ENCODE results near the gene FUT9.

The FUT9 gene

GRCh38 chr6:96197241-96197640 lies 181.5 kb downstream of the FUT9 start:
- TF ChIP-seq SUZ12 (IDR thresholded peaks at IDR 0.05; ENCODE audit: extremely low read depth, insufficient read depth, insufficient read length) (no peak), ZNF274 (IDR thresholded peaks at IDR 0.05; ENCODE audit: low read depth, low read length) (no peak), YY1 (IDR thresholded peaks at IDR 0.05; ENCODE audit: insufficient read depth, insufficient read length) (no peak)
- no peak for DNase-seq (ENCODE audit: low read depth, low spot score)
- Histone ChIP-seq H3K9me3 (ENCODE audit: insufficient read depth, low read length) (no peaks in the 10 kb centered on the region), H3K27me3 (ENCODE audit: insufficient read depth, insufficient read length) (no peaks in the 10 kb centered on the region), H3K36me3 (ENCODE audit: insufficient read depth, insufficient read length, low read length) (no peaks in the 10 kb centered on the region), H3K9ac (ENCODE audit: insufficient read length, low read depth) (no peak overlapping the region), H3K4me1 (ENCODE audit: insufficient read depth, insufficient read length) (no peaks in the 10 kb centered on the region), H3K4me3 (ENCODE audit: insufficient read length, low read depth) (no peak overlapping the region)

- no peaks in the 10 kb centered on the region for H3K4me1 ChIP-seq (ENCODE audit: insufficient read depth, insufficient read length)
- no peak for TF ChIP-seq SUZ12 (IDR thresholded peaks at IDR 0.05; ENCODE audit: extremely low read depth, insufficient read depth, insufficient read length)
- TF ChIP-seq YY1 (IDR thresholded peaks at IDR 0.05; ENCODE audit: insufficient read depth, insufficient read length), result no peak
- TF ChIP-seq ZNF274 (IDR thresholded peaks at IDR 0.05; ENCODE audit: low read depth, low read length), result no peak
- H3K27me3 ChIP-seq (ENCODE audit: insufficient read depth, insufficient read length), result no peaks in the 10 kb centered on the region
- no peak for DNase-seq (ENCODE audit: low read depth, low spot score)
- H3K9ac ChIP-seq (ENCODE audit: insufficient read length, low read depth), result no peak overlapping the region
- H3K36me3 ChIP-seq (ENCODE audit: insufficient read depth, insufficient read length, low read length), result no peaks in the 10 kb centered on the region
- H3K9me3 ChIP-seq (ENCODE audit: insufficient read depth, low read length), result no peaks in the 10 kb centered on the region
- no peak overlapping the region for H3K4me3 ChIP-seq (ENCODE audit: insufficient read length, low read depth)
These were observed 186.8 kb downstream of the FUT9 start for GRCh38 chr6:96202571-96202970.

GRCh38 chr6:96211341-96211740 lies 195.6 kb downstream of the FUT9 start:
- no peak for TF ChIP-seq SUZ12 (IDR thresholded peaks at IDR 0.05; ENCODE audit: extremely low read depth, insufficient read depth, insufficient read length)
- TF ChIP-seq ZNF274 (IDR thresholded peaks at IDR 0.05; ENCODE audit: low read depth, low read length), result no peak
- TF ChIP-seq YY1 (IDR thresholded peaks at IDR 0.05; ENCODE audit: insufficient read depth, insufficient read length), result no peak
- no peak overlapping the region for H3K9ac ChIP-seq (ENCODE audit: insufficient read length, low read depth)
- no peaks in the 10 kb centered on the region for H3K9me3 ChIP-seq (ENCODE audit: insufficient read depth, low read length)
- no peak for DNase-seq (ENCODE audit: low read depth, low spot score)
- H3K4me1 ChIP-seq (ENCODE audit: insufficient read depth, insufficient read length), result no peaks in the 10 kb centered on the region
- H3K27me3 ChIP-seq (ENCODE audit: insufficient read depth, insufficient read length), result no peaks in the 10 kb centered on the region
- no peak overlapping the region for H3K4me3 ChIP-seq (ENCODE audit: insufficient read length, low read depth)
- H3K36me3 ChIP-seq (ENCODE audit: insufficient read depth, insufficient read length, low read length), result no peaks in the 10 kb centered on the region

- H3K9me3 ChIP-seq (ENCODE audit: insufficient read depth, low read length), result no peaks in the 10 kb centered on the region
- no peak for DNase-seq (ENCODE audit: low read depth, low spot score)
- TF ChIP-seq ZNF274 (IDR thresholded peaks at IDR 0.05; ENCODE audit: low read depth, low read length), result no peak
- TF ChIP-seq SUZ12 (IDR thresholded peaks at IDR 0.05; ENCODE audit: extremely low read depth, insufficient read depth, insufficient read length), result no peak
- no peak for TF ChIP-seq YY1 (IDR thresholded peaks at IDR 0.05; ENCODE audit: insufficient read depth, insufficient read length)
- no peak overlapping the region for H3K4me3 ChIP-seq (ENCODE audit: insufficient read length, low read depth)
- no peaks in the 10 kb centered on the region for H3K27me3 ChIP-seq (ENCODE audit: insufficient read depth, insufficient read length)
- no peaks in the 10 kb centered on the region for H3K4me1 ChIP-seq (ENCODE audit: insufficient read depth, insufficient read length)
- H3K36me3 ChIP-seq (ENCODE audit: insufficient read depth, insufficient read length, low read length), result no peaks in the 10 kb centered on the region
- H3K9ac ChIP-seq (ENCODE audit: insufficient read length, low read depth), result no peak overlapping the region
These were observed 196.3 kb downstream of the FUT9 start for GRCh38 chr6:96212066-96212465.

GRCh38 chr6:96213784-96214183 lies 198.0 kb downstream of the FUT9 start:
- H3K4me1 ChIP-seq (ENCODE audit: insufficient read depth, insufficient read length), result no peaks in the 10 kb centered on the region
- H3K36me3 ChIP-seq (ENCODE audit: insufficient read depth, insufficient read length, low read length), result no peaks in the 10 kb centered on the region
- TF ChIP-seq ZNF274 (IDR thresholded peaks at IDR 0.05; ENCODE audit: low read depth, low read length) (no peak), SUZ12 (IDR thresholded peaks at IDR 0.05; ENCODE audit: extremely low read depth, insufficient read depth, insufficient read length) (no peak), YY1 (IDR thresholded peaks at IDR 0.05; ENCODE audit: insufficient read depth, insufficient read length) (no peak)
- H3K27me3 ChIP-seq (ENCODE audit: insufficient read depth, insufficient read length), result no peaks in the 10 kb centered on the region
- H3K9ac ChIP-seq (ENCODE audit: insufficient read length, low read depth), result no peak overlapping the region
- no peak overlapping the region for H3K4me3 ChIP-seq (ENCODE audit: insufficient read length, low read depth)
- no peaks in the 10 kb centered on the region for H3K9me3 ChIP-seq (ENCODE audit: insufficient read depth, low read length)
- no peak for DNase-seq (ENCODE audit: low read depth, low spot score)

GRCh38 chr6:96223695-96224094 lies 207.9 kb downstream of the FUT9 start:
- Histone ChIP-seq H3K9ac (ENCODE audit: insufficient read length, low read depth) (no peak overlapping the region), H3K4me3 (ENCODE audit: insufficient read length, low read depth) (no peak overlapping the region), H3K36me3 (ENCODE audit: insufficient read depth, insufficient read length, low read length) (no peaks in the 10 kb centered on the region), H3K9me3 (ENCODE audit: insufficient read depth, low read length) (no peaks in the 10 kb centered on the region), H3K27me3 (ENCODE audit: insufficient read depth, insufficient read length) (no peaks in the 10 kb centered on the region), H3K4me1 (ENCODE audit: insufficient read depth, insufficient read length) (no peaks in the 10 kb centered on the region)
- TF ChIP-seq SUZ12 (IDR thresholded peaks at IDR 0.05; ENCODE audit: extremely low read depth, insufficient read depth, insufficient read length) (no peak), ZNF274 (IDR thresholded peaks at IDR 0.05; ENCODE audit: low read depth, low read length) (no peak), YY1 (IDR thresholded peaks at IDR 0.05; ENCODE audit: insufficient read depth, insufficient read length) (no peak)
- DNase-seq (ENCODE audit: low read depth, low spot score), result no peak

GRCh38 chr6:96227135-96227534 lies 211.4 kb downstream of the FUT9 start:
- Histone ChIP-seq H3K9ac (ENCODE audit: insufficient read length, low read depth) (no peak overlapping the region), H3K9me3 (ENCODE audit: insufficient read depth, low read length) (no peaks in the 10 kb centered on the region), H3K4me3 (ENCODE audit: insufficient read length, low read depth) (no peak overlapping the region), H3K36me3 (ENCODE audit: insufficient read depth, insufficient read length, low read length) (no peaks in the 10 kb centered on the region), H3K4me1 (ENCODE audit: insufficient read depth, insufficient read length) (no peaks in the 10 kb centered on the region), H3K27me3 (ENCODE audit: insufficient read depth, insufficient read length) (no peaks in the 10 kb centered on the region)
- no peak for DNase-seq (ENCODE audit: low read depth, low spot score)
- no peak for TF ChIP-seq YY1 (IDR thresholded peaks at IDR 0.05; ENCODE audit: insufficient read depth, insufficient read length)
- no peak for TF ChIP-seq ZNF274 (IDR thresholded peaks at IDR 0.05; ENCODE audit: low read depth, low read length)
- TF ChIP-seq SUZ12 (IDR thresholded peaks at IDR 0.05; ENCODE audit: extremely low read depth, insufficient read depth, insufficient read length), result no peak

- DNase-seq (ENCODE audit: low read depth, low spot score), result no peak
- H3K4me1 ChIP-seq (ENCODE audit: insufficient read depth, insufficient read length), result no peaks in the 10 kb centered on the region
- no peaks in the 10 kb centered on the region for H3K27me3 ChIP-seq (ENCODE audit: insufficient read depth, insufficient read length)
- H3K36me3 ChIP-seq (ENCODE audit: insufficient read depth, insufficient read length, low read length), result no peaks in the 10 kb centered on the region
- no peak overlapping the region for H3K4me3 ChIP-seq (ENCODE audit: insufficient read length, low read depth)
- no peak for TF ChIP-seq SUZ12 (IDR thresholded peaks at IDR 0.05; ENCODE audit: extremely low read depth, insufficient read depth, insufficient read length)
- TF ChIP-seq YY1 (IDR thresholded peaks at IDR 0.05; ENCODE audit: insufficient read depth, insufficient read length), result no peak
- TF ChIP-seq ZNF274 (IDR thresholded peaks at IDR 0.05; ENCODE audit: low read depth, low read length), result no peak
- no peak overlapping the region for H3K9ac ChIP-seq (ENCODE audit: insufficient read length, low read depth)
- H3K9me3 ChIP-seq (ENCODE audit: insufficient read depth, low read length), result no peaks in the 10 kb centered on the region
These were observed 218.7 kb downstream of the FUT9 start for GRCh38 chr6:96234444-96234843.

Data from NT2/D1 (cell line).